NCI-H1694 treated with DMSO at 0.1 percent for 48 hours (cell line): Measurements from ENCODE around the gene ADGRG1.
"Not testable (repeated sequence)": the region's sequence is repeated elsewhere in the genome, so short reads cannot be mapped to it uniquely, and the experiment has no call there.

Experiments used
- DNase-seq: peaks from one replicate; lab custom pipeline; 2025; lab: John Stamatoyannopoulos, UW

Gene ADGRG1

GRCh38 chr16:57628008-57628781, at the start of gene ADGRG1:
Gene ADGRG1, plus strand, starts transcription at chr16:57628630. Its CDS starts 21,658 bp downstream, at chr16:57650288.
- DNase-seq: peak; percentile 61

DNA sequence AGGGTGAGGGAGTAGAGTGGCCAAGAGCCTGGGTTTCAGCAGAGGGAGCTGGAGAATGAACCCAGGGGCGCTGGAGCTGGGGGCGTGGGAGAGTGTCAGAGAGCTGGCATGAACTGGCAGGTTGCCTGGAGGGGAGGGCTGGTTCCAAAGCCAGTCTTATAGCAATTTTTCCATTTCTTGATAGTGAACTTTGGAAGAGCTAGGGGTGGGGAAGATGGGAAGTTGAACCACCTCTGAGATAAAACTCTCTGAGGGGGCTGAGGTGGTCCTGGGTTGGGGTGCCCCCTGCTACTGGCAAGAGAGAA, 49.1 kb upstream of the ADGRG1 start:
- DNase-seq: no peak

DNA sequence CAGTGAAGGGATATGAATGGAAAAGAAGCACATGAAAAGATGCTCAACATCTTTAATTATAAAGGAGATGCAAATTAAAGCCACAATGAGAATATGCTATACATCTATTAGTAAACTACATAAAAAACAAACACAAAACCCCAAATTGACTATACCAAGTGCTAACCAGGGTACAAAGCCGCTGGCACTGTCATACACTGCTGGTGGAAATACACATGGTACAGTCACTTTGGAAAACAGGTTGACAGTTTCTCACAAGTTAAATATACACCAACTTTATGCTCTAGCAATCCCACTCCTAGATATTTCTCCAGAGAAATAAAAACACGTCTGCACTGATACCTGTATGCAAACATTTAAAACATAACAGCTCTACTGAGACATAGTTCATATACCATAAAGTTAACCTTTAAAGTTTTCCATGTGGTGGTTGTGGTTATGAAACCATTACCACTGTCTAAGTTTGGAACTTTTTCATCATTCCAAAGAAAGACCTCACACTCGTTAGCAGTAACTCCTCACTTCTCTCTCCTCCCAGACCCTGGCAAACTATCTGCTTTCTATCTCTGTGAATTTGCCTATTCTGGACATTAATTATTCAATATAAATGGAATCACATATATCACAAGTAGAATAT, 43.3 kb upstream of the ADGRG1 start:
- DNase-seq: no peak

DNA sequence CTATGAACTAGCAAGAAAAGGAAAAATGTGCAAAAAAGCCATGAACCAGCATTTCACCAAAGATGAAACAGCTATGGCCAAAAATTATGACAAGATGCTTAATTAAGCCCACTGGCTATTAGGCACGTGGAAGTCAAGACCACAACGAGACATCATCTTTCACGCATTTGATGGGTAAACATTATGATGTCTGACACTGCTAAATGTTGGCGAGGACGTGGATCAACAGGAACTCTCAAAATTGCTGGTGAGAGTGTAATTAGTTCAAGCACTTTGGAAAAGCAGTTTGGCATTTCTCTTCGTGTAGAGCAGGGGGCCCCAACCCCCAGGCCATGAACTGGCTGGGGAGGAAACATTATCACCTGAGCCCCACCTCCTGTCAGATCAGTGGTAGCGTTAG, 39.6 kb upstream of the ADGRG1 start:
- DNase-seq: no peak

DNA sequence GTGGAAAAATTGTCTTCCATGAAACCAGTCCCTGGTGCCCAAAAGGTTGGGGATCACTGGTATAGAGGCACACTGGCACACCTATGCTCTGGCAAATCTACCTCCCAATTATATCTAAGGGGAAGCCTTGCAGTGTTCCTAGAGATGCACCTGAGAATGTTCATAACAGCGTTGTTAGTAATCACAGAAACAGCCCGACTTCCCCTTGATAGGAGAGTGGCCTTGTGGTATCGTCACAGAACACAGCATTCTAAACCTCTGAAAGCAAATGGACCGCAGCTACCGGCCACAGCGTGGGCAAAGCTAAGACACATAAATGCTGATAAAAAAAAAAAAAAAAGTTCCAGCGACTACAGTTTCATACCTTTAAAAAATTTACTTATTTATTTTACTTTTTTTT, 39.1 kb upstream of the ADGRG1 start:
- no peak for DNase-seq

GRCh38 chr16:57590654-57591085, 37.8 kb upstream of the ADGRG1 start:
- DNase-seq: no peak

DNA sequence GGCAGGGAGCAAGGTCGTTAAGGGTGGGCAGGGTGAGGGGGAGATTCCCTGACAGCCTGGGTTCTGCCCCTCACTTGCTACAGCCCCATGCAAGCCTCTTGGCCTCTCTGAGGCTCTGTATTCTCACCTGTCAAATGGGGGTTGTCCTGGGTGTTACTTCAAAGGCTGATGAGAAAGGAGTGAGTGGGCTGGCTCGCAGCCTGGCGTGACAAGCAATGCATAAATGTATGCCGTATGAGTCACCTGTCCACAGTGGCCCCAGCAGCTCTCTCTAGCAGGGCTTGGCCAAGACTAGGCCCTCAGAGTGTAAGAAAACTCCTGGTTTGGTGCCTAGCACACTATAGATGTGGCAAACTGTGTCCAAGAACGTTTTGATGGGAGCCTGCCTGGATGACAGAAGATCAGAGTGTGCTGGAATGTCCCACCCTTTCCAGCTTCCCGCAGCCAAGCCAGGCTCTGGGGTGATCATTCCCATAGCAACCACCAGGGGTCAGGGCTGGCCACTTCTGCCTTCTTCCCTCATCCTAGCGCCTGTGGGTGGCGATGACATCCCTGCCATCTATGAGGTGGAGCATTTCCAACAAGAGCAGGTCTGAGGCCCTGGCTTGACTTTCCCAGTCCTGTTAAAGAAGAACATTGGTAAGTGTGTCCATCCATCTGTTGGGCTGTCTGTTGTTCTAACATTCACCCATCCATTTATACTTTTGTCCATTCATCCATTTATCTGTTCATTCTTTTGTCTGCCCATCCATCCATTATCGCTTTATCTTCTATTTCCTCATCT, 37.2 kb upstream of the ADGRG1 start:
- peak; percentile 50 for DNase-seq

- no peak for DNase-seq
Measured at GRCh38 chr16:57591870-57592485, 36.5 kb upstream of the ADGRG1 start.

DNA sequence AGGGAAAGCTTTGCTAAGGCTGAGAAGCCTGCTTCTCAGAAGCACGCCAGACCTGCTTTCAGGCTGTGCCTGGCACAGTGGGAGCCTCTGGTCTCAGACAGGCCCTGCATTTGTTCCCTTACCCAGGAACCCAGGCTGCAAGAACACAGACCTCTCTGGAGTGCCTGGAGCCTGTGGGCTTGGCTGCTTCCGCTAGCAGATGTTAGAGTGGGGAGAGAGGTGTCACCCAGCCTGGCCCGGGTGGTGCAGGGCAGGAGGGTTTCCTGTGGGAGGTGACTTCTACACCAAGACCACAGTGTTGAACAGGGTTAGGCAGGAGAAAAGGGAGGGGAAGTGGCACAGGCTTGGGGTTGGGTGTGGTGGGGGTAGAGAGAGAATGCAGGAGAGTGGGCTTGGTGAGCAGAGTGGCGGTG, 35.8 kb upstream of the ADGRG1 start:
- no peak for DNase-seq

- no peak for DNase-seq
Measured at GRCh38 chr16:57593021-57593420, 35.4 kb upstream of the ADGRG1 start.

- DNase-seq: no peak
Measured at GRCh38 chr16:57593990-57594389, 34.4 kb upstream of the ADGRG1 start.

GRCh38 chr16:57594531-57595031, 33.8 kb upstream of the ADGRG1 start:
- DNase-seq: no peak

DNA sequence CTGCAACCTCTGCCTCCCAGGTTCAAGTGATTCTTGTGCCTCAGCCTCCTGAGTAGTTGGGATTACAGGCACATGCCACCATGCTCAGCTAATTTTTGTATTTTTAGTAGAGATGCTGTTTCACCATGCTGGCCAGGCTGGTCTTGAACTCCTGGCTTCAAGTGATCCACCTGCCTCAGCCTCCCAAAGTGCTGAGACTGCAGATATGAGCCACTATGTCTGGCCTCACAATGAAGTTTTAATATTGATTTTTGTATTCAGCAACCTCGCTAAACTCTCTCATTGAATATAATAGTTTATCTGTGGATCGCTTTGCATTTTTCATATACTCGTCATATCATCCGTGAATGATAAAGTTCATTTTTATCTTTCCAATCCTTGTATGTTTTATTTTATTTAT, 32.2 kb upstream of the ADGRG1 start:
- not testable (repeated sequence) for DNase-seq

GRCh38 chr16:57598437-57598836, 30.0 kb upstream of the ADGRG1 start:
- DNase-seq: no peak

DNA sequence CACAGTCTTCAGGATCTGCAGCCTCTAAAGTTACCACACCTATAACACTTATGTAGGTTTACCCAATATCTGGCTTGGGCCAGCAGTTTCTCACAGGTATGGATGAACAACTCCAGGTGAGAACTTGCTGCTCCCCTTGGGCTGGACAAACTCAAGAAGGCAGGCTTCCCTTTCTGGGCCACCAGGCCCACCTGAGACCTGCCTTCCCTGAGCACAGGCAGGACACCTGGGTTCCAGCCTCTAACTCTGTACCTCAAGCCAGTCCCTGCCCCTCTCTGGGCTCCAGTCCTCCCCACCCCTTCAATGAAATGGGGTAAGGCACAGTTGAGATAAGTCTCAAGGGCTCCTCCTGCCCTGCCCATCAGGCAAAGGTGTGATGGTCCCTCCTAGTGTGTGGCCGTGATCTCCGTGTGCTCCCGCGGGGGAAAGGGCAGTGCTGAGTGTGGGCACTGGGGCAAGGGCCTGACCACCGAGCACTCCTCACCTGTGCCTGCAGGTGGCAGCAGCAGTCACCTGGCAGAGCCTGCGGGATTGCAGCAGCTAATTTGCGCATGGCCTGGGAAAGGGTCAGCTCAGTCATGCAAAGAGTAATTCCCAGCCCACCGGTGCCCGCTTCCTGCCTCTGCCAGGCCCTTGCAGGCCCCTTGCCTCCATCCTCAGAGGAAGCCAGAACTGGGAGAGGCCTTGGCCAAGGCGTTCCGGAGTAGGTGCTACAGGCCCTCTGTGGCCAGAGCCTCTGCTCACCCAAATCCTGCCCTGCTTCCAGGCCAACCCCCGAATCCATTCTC, 28.2 kb upstream of the ADGRG1 start:
- DNase-seq: peak; percentile 20

GRCh38 chr16:57600952-57601580, 27.4 kb upstream of the ADGRG1 start:
- no peak for DNase-seq

GRCh38 chr16:57601801-57602478, 26.5 kb upstream of the ADGRG1 start:
- no peak for DNase-seq

- no peak for DNase-seq
Measured at GRCh38 chr16:57603115-57604024, 25.1 kb upstream of the ADGRG1 start.

GRCh38 chr16:57604177-57604576, 24.3 kb upstream of the ADGRG1 start:
- DNase-seq: no peak
